GM12878 (cell line): ENCODE data around the gene ALDH6A1. TPM values are rescaled to one million over a fixed set of nuclear protein-coding genes. Genes with fewer than 3 reads are reported as not detected.

Experiments
- ATAC-seq: fragments of 200-7000 bp; cut with Tn5 transposase; 3 replicates; pipeline ENCODE4 v1.9.1; 2020; ENCODE audit warnings: mild to moderate bottlenecking, moderate library complexity
- BruUV-seq: library from RNA; stranded (reverse); fragments of 400-500 nt; replicated peaks from 2 replicates; lab custom pipeline; 2021; lab: Mats Ljungman, UMichigan
- CTCF ChIA-PET: fragments of 300-600 bp; sonication (Branson Sonifier 250); formaldehyde crosslinking; extraction: SDS; loops from one replicate; lab custom pipeline; 2021; ENCODE audit warnings: inconsistent platforms; lab: Yijun Ruan, JAX
- POLR2A ChIA-PET: fragments of 350-600 bp; formaldehyde crosslinking; extraction: SDS; loops from one replicate; lab custom pipeline; 2021; ENCODE audit warnings: inconsistent platforms; lab: Charles Lee
- RAD21 ChIA-PET: fragments of 300-600 bp; sonication (Branson Sonifier 250); formaldehyde crosslinking; loops from one replicate; lab custom pipeline; 2023; ENCODE audit warnings: antibody characterized with exemption; ENCODE audit not compliant: unreplicated experiment; lab: Charles Lee
- SMC1A ChIA-PET: fragments of 300-600 bp; sonication (Branson Sonifier 250); formaldehyde crosslinking; loops from one replicate; lab custom pipeline; 2023; ENCODE audit not compliant: unreplicated experiment, uncharacterized antibody; lab: Charles Lee
- DNase-seq: peaks from one replicate; pipeline ENCODE4 v3.0.0-alpha.2; 2011; ENCODE audit warnings: low read depth, low spot score
- FAIRE-seq: peaks from 3 replicates; lab custom pipeline; 2011; peaks lifted over from hg19 to GRCh38; lab: Jason Lieb, UNC
- H2AFZ ChIP-seq: 2 replicates; pipeline ENCODE4 v1.6.0; 2011; ENCODE audit warnings: low read depth, low read length, control low read depth; ENCODE audit not compliant: control insufficient read depth
- H3K27ac ChIP-seq: 2 replicates; pipeline ENCODE4 v1.5.1; 2011; ENCODE audit warnings: control low read depth; ENCODE audit not compliant: control insufficient read depth, insufficient read depth
- H3K27me3 ChIP-seq, 2 experiments: replicated peaks in 1 of 2; 2 replicates each; pipeline versions ENCODE4 v1.6.0 to v1.6.1; 2011; ENCODE audit warnings: low read length in 1 of 2; ENCODE audit not compliant: control insufficient read depth in 2 of 2, insufficient read depth in 2 of 2
- H3K36me3 ChIP-seq, 2 experiments: 2 replicates each; pipeline ENCODE4 v1.5.1; 2011; ENCODE audit warnings: low read length in 1 of 2; ENCODE audit not compliant: control insufficient read depth in 2 of 2, insufficient read depth in 2 of 2
- H3K4me1 ChIP-seq: 2 replicates; pipeline ENCODE4 v1.6.1; 2011; ENCODE audit warnings: mild to moderate bottlenecking, low read length, moderate library complexity, mixed read lengths; ENCODE audit not compliant: control insufficient read depth, insufficient read depth
- H3K4me2 ChIP-seq: 2 replicates; pipeline ENCODE4 v1.6.0; 2011; ENCODE audit warnings: control low read depth; ENCODE audit not compliant: control insufficient read depth, insufficient read depth
- H3K4me3 ChIP-seq: fragments of 200-600 bp; sonication (generic); 2 replicates; pipeline ENCODE4 v1.5.1; 2016
- H3K79me2 ChIP-seq: 2 replicates; pipeline ENCODE4 v1.6.0; 2011; ENCODE audit warnings: low read length; ENCODE audit not compliant: control insufficient read depth, insufficient read depth
- H3K9ac ChIP-seq: 2 replicates; pipeline ENCODE4 v1.8.0; 2011; ENCODE audit warnings: low read length, control low read depth, mixed read lengths; ENCODE audit not compliant: control insufficient read depth, insufficient read depth
- H3K9me3 ChIP-seq: replicated peaks from 3 replicates; pipeline ENCODE4 v1.5.1; 2011; ENCODE audit warnings: mild to moderate bottlenecking, low read length; ENCODE audit not compliant: control insufficient read depth, insufficient read depth
- H4K20me1 ChIP-seq: 2 replicates; pipeline ENCODE4 v1.6.0; 2011; ENCODE audit not compliant: control insufficient read depth, insufficient read depth
- CEBPB ChIP-seq, 2 experiments: fragments of 150-350 bp in 1 of 2; IDR thresholded peaks; 2 replicates each; pipeline ENCODE4 v1.6.1; 2012 to 2014; ENCODE audit warnings: low read depth in 2 of 2, low read length in 2 of 2, borderline replicate concordance in 1 of 2, inconsistent platforms in 1 of 2
- HDGF ChIP-seq: fragments of 450-650 bp; IDR thresholded peaks from 2 replicates; pipeline ENCODE4 v1.6.1; 2016; ENCODE audit warnings: antibody characterized with exemption
- NFIC ChIP-seq: IDR thresholded peaks from 2 replicates; pipeline ENCODE4 v1.6.1; 2012; ENCODE audit warnings: low read depth, mild to moderate bottlenecking, inconsistent platforms, low read length, moderate library complexity
- NKRF ChIP-seq: fragments of 450-650 bp; conservative IDR thresholded peaks from 2 replicates; pipeline ENCODE4 v1.6.1; 2017; ENCODE audit warnings: mild to moderate bottlenecking, moderate library complexity
- NR2C2 ChIP-seq: IDR thresholded peaks from 2 replicates; pipeline ENCODE4 v1.6.1; 2011; ENCODE audit warnings: borderline replicate concordance, low read depth; ENCODE audit not compliant: control insufficient read depth, insufficient read length
- SUZ12 ChIP-seq: fragments of 200-600 bp; sonication (generic); IDR thresholded peaks from one replicate; pipeline ENCODE4 v1.6.1; 2018; ENCODE audit warnings: antibody characterized with exemption, mild to moderate bottlenecking; ENCODE audit not compliant: unreplicated experiment
- WGBS: methylation state at CpG from one replicate; pipeline ENCODE4 v1.1.6; 2016; ENCODE audit warnings: low lambda C conversion rate; ENCODE audit not compliant: insufficient replicate concordance, insufficient coverage; ENCODE audit errors: missing lambda C conversion rate; 5-methylcytosine and 5-hydroxymethylcytosine counted together
- in situ Hi-C: fragments of 300-500 bp; cut with MboI; formaldehyde crosslinking; loops from 9 replicates; pipeline ENCODE4 v1.14.3; 2018; ENCODE audit warnings: mixed read lengths
- intact Hi-C: fragments of 100-400 bp; cut with micrococcal nuclease; formaldehyde crosslinking; loops from one replicate; pipeline ENCODE4 v1.14.2; 2022; ENCODE audit not compliant: unreplicated experiment
- polyA plus RNA-seq, 11 experiments: library from polyadenylated mRNA; depleted of rRNA in 4 of 11; unstranded in 6 of 11; stranded (reverse) in 5 of 11; fragments of >200 nt; fragmentation: Nextera tagmentation in 4 of 11; fragmentation: Illumina TruSeq in 1 of 11; extraction: Ambion mirVana in 4 of 11; extraction: Trizol in 1 of 11; gene quantifications; 1 replicate in 1 of 11; 2 replicates in 10 of 11; pipeline versions ENCODE4 v1.2.1 to v1.2.3, GENCODE V29; 2011 to 2016; ENCODE audit warnings: inconsistent platforms in 2 of 11, missing spikeins in 2 of 11, low read depth in 1 of 11
- total RNA-seq, 4 experiments: library from RNA; depleted of rRNA in 3 of 4; stranded (reverse); fragments of >200 nt in 3 of 4; fragmentation: Illumina TruSeq in 1 of 4; extraction: Trizol in 1 of 4; gene quantifications; 2 replicates each; pipeline versions ENCODE4 v1.2.1 to v1.2.3, GENCODE V29; 2013 to 2021
- TF ChIP-seq, protein P1 (sequence below): IDR thresholded peaks from 2 replicates; pipeline ENCODE4 v1.6.1; 2011; ENCODE audit warnings: borderline replicate concordance, low read depth, mild to moderate bottlenecking, moderate library complexity, mixed read lengths, low read length; ENCODE audit not compliant: insufficient read depth; ENCODE audit errors: extremely low read length
- TF ChIP-seq, protein P2 (sequence below): IDR thresholded peaks from 2 replicates; pipeline ENCODE4 v1.6.1; 2011; ENCODE audit warnings: mild to moderate bottlenecking, low read depth, low read length, moderate library complexity; ENCODE audit not compliant: insufficient replicate concordance

ALDH6A1 gene
- total and polyA plus RNA-seq, 10 of the 15 experiments (the other 5 are each of a cell fraction or from before 2014, with no cell fraction given): 6.3 to 23.4 (median 9.8) TPM

GRCh38 chr14:74048281-74048680, 36.0 kb downstream of the ALDH6A1 start:
- Histone ChIP-seq H3K9me3 (no peaks in the 10 kb centered on the region), H3K79me2 (no peaks in the 10 kb centered on the region), H3K9ac (no peak overlapping the region), H3K36me3 (no peaks in the 10 kb centered on the region), H3K27me3 (no peaks in the 10 kb centered on the region), H3K27ac (no peak overlapping the region), H3K4me3 (no peak overlapping the region), H3K4me1 (no peaks in the 10 kb centered on the region), H3K4me2 (no peak overlapping the region), H4K20me1 (no peaks in the 10 kb centered on the region), H2AFZ (no peak overlapping the region)
- ChIA-PET RAD21 (no interaction called here), CTCF (interaction anchor here (2.1 kb wide), 1 partner anchor 9 kb away, joined by 8 read pairs; no protein-coding TSS in a partner anchor), POLR2A (no interaction called here), SMC1A (no interaction called here)
- TF ChIP-seq, protein P1, sequence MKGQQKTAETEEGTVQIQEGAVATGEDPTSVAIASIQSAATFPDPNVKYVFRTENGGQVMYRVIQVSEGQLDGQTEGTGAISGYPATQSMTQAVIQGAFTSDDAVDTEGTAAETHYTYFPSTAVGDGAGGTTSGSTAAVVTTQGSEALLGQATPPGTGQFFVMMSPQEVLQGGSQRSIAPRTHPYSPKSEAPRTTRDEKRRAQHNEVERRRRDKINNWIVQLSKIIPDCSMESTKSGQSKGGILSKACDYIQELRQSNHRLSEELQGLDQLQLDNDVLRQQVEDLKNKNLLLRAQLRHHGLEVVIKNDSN: no peak
- no peak for TF ChIP-seq CEBPB (IDR thresholded peaks at IDR 0.05; ENCODE audit: borderline replicate concordance in 1 of 2, low read depth in 2 of 2, low read length in 2 of 2)
- TF ChIP-seq HDGF: no peak
- TF ChIP-seq SUZ12: no peak
- TF ChIP-seq, protein P2, sequence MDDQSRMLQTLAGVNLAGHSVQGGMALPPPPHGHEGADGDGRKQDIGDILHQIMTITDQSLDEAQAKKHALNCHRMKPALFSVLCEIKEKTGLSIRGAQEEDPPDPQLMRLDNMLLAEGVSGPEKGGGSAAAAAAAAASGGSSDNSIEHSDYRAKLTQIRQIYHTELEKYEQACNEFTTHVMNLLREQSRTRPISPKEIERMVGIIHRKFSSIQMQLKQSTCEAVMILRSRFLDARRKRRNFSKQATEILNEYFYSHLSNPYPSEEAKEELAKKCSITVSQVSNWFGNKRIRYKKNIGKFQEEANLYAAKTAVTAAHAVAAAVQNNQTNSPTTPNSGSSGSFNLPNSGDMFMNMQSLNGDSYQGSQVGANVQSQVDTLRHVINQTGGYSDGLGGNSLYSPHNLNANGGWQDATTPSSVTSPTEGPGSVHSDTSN: no peak
- no peak for TF ChIP-seq NKRF
- no peak for TF ChIP-seq NFIC
- no peak for TF ChIP-seq NR2C2
- no TSS peak for BruUV-seq
- WGBS: 64% methylated on average over 3 of the region's 3 CpGs
- DNase-seq (no peak), FAIRE-seq (no peak), ATAC-seq (no peak)
- intact Hi-C loops (no loop called here), in situ Hi-C loops (loop anchor here (25.0 kb wide), 1 partner anchor 311 kb away; no protein-coding TSS in a partner anchor)
